H9 (cell line): ENCODE results near the gene INTS7. TPM values are rescaled to one million over a fixed set of nuclear protein-coding genes. Genes with fewer than 3 reads are reported as not detected.

Experiments
- DNase-seq: peaks from one replicate; pipeline ENCODE4 v3.0.0-alpha.2; 2017
- H2AFZ ChIP-seq: one replicate; pipeline ENCODE4 v1.6.1; 2013; ENCODE audit warnings: mild to moderate bottlenecking, low read length, control low read depth, moderate library complexity
- H2AK5ac ChIP-seq: 2 replicates; pipeline ENCODE4 v1.6.1; 2013; ENCODE audit warnings: low read length, control low read depth, mixed read lengths; ENCODE audit not compliant: insufficient read length
- H2BK120ac ChIP-seq: one replicate; pipeline ENCODE4 v1.6.1; 2013; ENCODE audit warnings: low read depth, mild to moderate bottlenecking, low read length, control low read depth, inconsistent platforms; ENCODE audit not compliant: poor library complexity, severe bottlenecking
- H2BK12ac ChIP-seq: 2 replicates; pipeline ENCODE4 v1.6.1; 2013; ENCODE audit warnings: low read length, control low read depth, mixed read lengths, low read depth; ENCODE audit not compliant: insufficient read length
- H2BK15ac ChIP-seq: 2 replicates; pipeline ENCODE4 v1.6.1; 2013; ENCODE audit warnings: low read depth, low read length, control low read depth
- H2BK20ac ChIP-seq: one replicate; pipeline ENCODE4 v1.6.1; 2013; ENCODE audit warnings: low read depth, mild to moderate bottlenecking, low read length, control low read depth, inconsistent platforms; ENCODE audit not compliant: poor library complexity, severe bottlenecking
- H2BK5ac ChIP-seq: 2 replicates; pipeline ENCODE4 v1.6.1; 2013; ENCODE audit warnings: low read length, control low read depth, mixed read lengths; ENCODE audit not compliant: insufficient read length
- H3K14ac ChIP-seq: 2 replicates; pipeline ENCODE4 v1.6.1; 2013; ENCODE audit warnings: low read length, control low read depth; ENCODE audit not compliant: insufficient read depth
- H3K18ac ChIP-seq: 2 replicates; pipeline ENCODE4 v1.6.1; 2013; ENCODE audit warnings: low read depth, mild to moderate bottlenecking, mixed read lengths, low read length, control low read depth; ENCODE audit not compliant: insufficient read length
- H3K23ac ChIP-seq: 2 replicates; pipeline ENCODE4 v1.6.1; 2013; ENCODE audit warnings: low read length, control low read depth, mixed read lengths, low read depth; ENCODE audit not compliant: insufficient read length
- H3K23me2 ChIP-seq: 2 replicates; pipeline ENCODE4 v1.6.1; 2013; ENCODE audit warnings: low read depth, mild to moderate bottlenecking, mixed read lengths, low read length, control low read depth; ENCODE audit not compliant: insufficient read length, poor library complexity, severe bottlenecking
- H3K27ac ChIP-seq: 2 replicates; pipeline ENCODE4 v1.5.1; 2013; ENCODE audit warnings: low read length, control low read depth, mixed read lengths, low read depth; ENCODE audit not compliant: insufficient read length
- H3K27me3 ChIP-seq: 2 replicates; pipeline ENCODE4 v1.6.1; 2013; ENCODE audit warnings: low read length, control low read depth, inconsistent platforms; ENCODE audit not compliant: insufficient read depth
- H3K4ac ChIP-seq: 2 replicates; pipeline ENCODE4 v1.6.1; 2013; ENCODE audit warnings: low read depth, mild to moderate bottlenecking, control low read depth, inconsistent platforms, low read length, moderate library complexity
- H3K4me1 ChIP-seq: 2 replicates; pipeline ENCODE4 v1.6.1; 2013; ENCODE audit warnings: low read length, control low read depth, inconsistent platforms; ENCODE audit not compliant: insufficient read depth
- H3K4me2 ChIP-seq: 2 replicates; pipeline ENCODE4 v1.6.1; 2013; ENCODE audit warnings: low read length, control low read depth, mixed read lengths; ENCODE audit not compliant: insufficient read length, insufficient read depth
- H3K56ac ChIP-seq: 2 replicates; pipeline ENCODE4 v1.6.1; 2013; ENCODE audit warnings: low read depth, mild to moderate bottlenecking, mixed read lengths, low read length, control low read depth; ENCODE audit not compliant: insufficient read length
- H3K79me1 ChIP-seq: 2 replicates; pipeline ENCODE4 v1.6.1; 2013; ENCODE audit warnings: low read depth, mild to moderate bottlenecking, moderate library complexity, low read length, control low read depth, inconsistent platforms; ENCODE audit not compliant: insufficient read depth, poor library complexity, severe bottlenecking
- H3K79me2 ChIP-seq: 2 replicates; pipeline ENCODE4 v1.6.1; 2013; ENCODE audit warnings: low read length, control low read depth, inconsistent platforms; ENCODE audit not compliant: insufficient read depth
- H3K9ac ChIP-seq: 2 replicates; pipeline ENCODE4 v1.6.1; 2013; ENCODE audit warnings: low read length, control low read depth, mixed read lengths; ENCODE audit not compliant: insufficient read length; ENCODE audit errors: extremely low read depth
- H3K9me3 ChIP-seq: one replicate; pipeline ENCODE4 v1.6.1; 2013; ENCODE audit warnings: low read depth, low read length, inconsistent platforms; ENCODE audit not compliant: control insufficient read depth
- H3T11ph ChIP-seq: one replicate; pipeline ENCODE4 v1.6.1; 2013; ENCODE audit warnings: mild to moderate bottlenecking, low read length, control low read depth, inconsistent platforms
- H4K20me1 ChIP-seq: one replicate; pipeline ENCODE4 v1.6.1; 2013; ENCODE audit not compliant: control insufficient read depth, insufficient read length, insufficient read depth
- H4K5ac ChIP-seq: 2 replicates; pipeline ENCODE4 v1.6.1; 2013; ENCODE audit warnings: low read depth, mild to moderate bottlenecking, mixed read lengths, low read length, control low read depth; ENCODE audit not compliant: insufficient read length
- H4K8ac ChIP-seq: replicated peaks from 2 replicates; pipeline ENCODE4 v1.6.1; 2013; ENCODE audit warnings: low read length, control low read depth, mixed read lengths, low read depth; ENCODE audit not compliant: insufficient read length
- H4K91ac ChIP-seq: 2 replicates; pipeline ENCODE4 v1.6.1; 2013; ENCODE audit warnings: low read depth, mild to moderate bottlenecking, moderate library complexity, mixed read lengths, low read length, control low read depth; ENCODE audit not compliant: insufficient read length
- H3K27ac Mint-ChIP-seq, 3 experiments: 2 replicates in 2 of 3; 3 replicates in 1 of 3; pipeline ENCODE4 v1.8.0; 2020 to 2021; ENCODE audit warnings: mixed read lengths in 3 of 3, mild to moderate bottlenecking in 1 of 3, moderate library complexity in 1 of 3
- H3K27me3 Mint-ChIP-seq: 2 replicates; pipeline ENCODE4 v1.8.0; 2021; ENCODE audit warnings: low read depth, mild to moderate bottlenecking, moderate library complexity, mixed read lengths
- H3K36me3 Mint-ChIP-seq, 3 experiments: 2 replicates in 2 of 3; 3 replicates in 1 of 3; pipeline ENCODE4 v1.8.0; 2020 to 2021; ENCODE audit warnings: low read depth in 3 of 3, mixed read lengths in 3 of 3; ENCODE audit not compliant: insufficient read depth in 1 of 3
- H3K4me1 Mint-ChIP-seq, 2 experiments: 2 replicates each; pipeline ENCODE4 v1.8.0; 2020; ENCODE audit warnings: mixed read lengths in 2 of 2
- H3K4me3 Mint-ChIP-seq, 2 experiments: 2 replicates in 1 of 2; 3 replicates in 1 of 2; pipeline ENCODE4 v1.8.0; 2020 to 2021; ENCODE audit warnings: mild to moderate bottlenecking in 2 of 2, mixed read lengths in 2 of 2, moderate library complexity in 1 of 2
- H3K9me3 Mint-ChIP-seq, 2 experiments: 2 replicates in 1 of 2; 3 replicates in 1 of 2; pipeline ENCODE4 v1.8.0; 2020; ENCODE audit warnings: mild to moderate bottlenecking in 2 of 2, mixed read lengths in 2 of 2, moderate library complexity in 1 of 2
- CTCF ChIP-seq: fragments of 200-600 bp; sonication (generic); conservative IDR thresholded peaks from 3 replicates; pipeline ENCODE4 v1.8.0; 2021; ENCODE audit warnings: antibody characterized with exemption, mild to moderate bottlenecking
- WGBS: extraction: QIAGEN DNeasy Blood & Tissue Kit; methylation state at CpG from one replicate; pipeline ENCODE4 v1.1.7; 2013; ENCODE audit warnings: missing lambda C conversion rate, low lambda C conversion rate, mixed read lengths; ENCODE audit not compliant: insufficient read length; ENCODE audit errors: extremely low coverage; 5-methylcytosine and 5-hydroxymethylcytosine counted together
- total RNA-seq: library from RNA; stranded (reverse); gene quantifications from 2 replicates; pipeline ENCODE4 v1.2.1, GENCODE V29; 2021

INTS7 gene
- total RNA-seq, 1 experiment from 2014 or later: 32.3 TPM

- Histone ChIP-seq H2AK5ac (no peak overlapping the region), H2AFZ (no peak overlapping the region), H4K8ac (no peak overlapping the region), H2BK15ac (no peak overlapping the region), H4K20me1 (no peaks in the 10 kb centered on the region), H3T11ph (no peak overlapping the region), H2BK5ac (no peak overlapping the region), H3K23ac (no peak overlapping the region), H3K9ac (no peak overlapping the region), H4K5ac (no peak overlapping the region), H3K79me1 (no peaks in the 10 kb centered on the region), H3K27ac (no peak overlapping the region), H3K27me3 (no peaks in the 10 kb centered on the region; the same call in 1 of the 2 replicates), H3K4me1 (peaks cover 2% of the 10 kb centered on the region), H3K4ac (no peak overlapping the region), H2BK12ac (no peak overlapping the region), H3K9me3 (no peaks in the 10 kb centered on the region), H3K56ac (no peak overlapping the region), H2BK120ac (no peak overlapping the region), H3K18ac (no peak overlapping the region), H3K14ac (no peak overlapping the region), H3K4me2 (no peak overlapping the region), H2BK20ac (no peak overlapping the region), H3K23me2 (no peaks in the 10 kb centered on the region), H4K91ac (no peak overlapping the region), H3K79me2 (no peaks in the 10 kb centered on the region)
- WGBS: no CpG with 5 or more reads among the region's 10 CpGs
- Mint-ChIP-seq H3K4me1 (peaks cover 18 to 26% of the 10 kb centered on the region in 2 experiments), H3K9me3 (no peaks in the 10 kb centered on the region), H3K27me3 (peaks cover 7% of the 10 kb centered on the region), H3K27ac (no peak overlapping the region), H3K36me3 (peaks cover 0 to 30% (median 5%) of the 10 kb centered on the region in 3 experiments; a peak in 6 of 7 replicates), H3K4me3 (no peak overlapping the region)
- DNase-seq: peak; percentile 59
- TF ChIP-seq CTCF: peak; percentile 66
These were observed 90.4 kb downstream of the INTS7 start for GRCh38 chr1:211944733-211945500.
